Activated naive CD8-positive, alpha-beta T cell treated with anti-CD3 and anti-CD28 coated beads, Interleukin-2, amount 50 U/mL, for 16 hours (primary cell): Measurements from ENCODE around the gene MPRIP.
"Not testable (repeated sequence)": the region's sequence is repeated elsewhere in the genome, so short reads cannot be mapped to it uniquely, and the experiment has no call there.

Experiments used
- DNase-seq: peaks from one replicate; pipeline ENCODE4 v3.0.0-alpha.2; 2020; ENCODE audit warnings: low read depth, low spot score

Gene MPRIP

GRCh38 chr17:17183744-17184143 is 141.5 kb downstream of the MPRIP start:
- no peak for DNase-seq

DNA sequence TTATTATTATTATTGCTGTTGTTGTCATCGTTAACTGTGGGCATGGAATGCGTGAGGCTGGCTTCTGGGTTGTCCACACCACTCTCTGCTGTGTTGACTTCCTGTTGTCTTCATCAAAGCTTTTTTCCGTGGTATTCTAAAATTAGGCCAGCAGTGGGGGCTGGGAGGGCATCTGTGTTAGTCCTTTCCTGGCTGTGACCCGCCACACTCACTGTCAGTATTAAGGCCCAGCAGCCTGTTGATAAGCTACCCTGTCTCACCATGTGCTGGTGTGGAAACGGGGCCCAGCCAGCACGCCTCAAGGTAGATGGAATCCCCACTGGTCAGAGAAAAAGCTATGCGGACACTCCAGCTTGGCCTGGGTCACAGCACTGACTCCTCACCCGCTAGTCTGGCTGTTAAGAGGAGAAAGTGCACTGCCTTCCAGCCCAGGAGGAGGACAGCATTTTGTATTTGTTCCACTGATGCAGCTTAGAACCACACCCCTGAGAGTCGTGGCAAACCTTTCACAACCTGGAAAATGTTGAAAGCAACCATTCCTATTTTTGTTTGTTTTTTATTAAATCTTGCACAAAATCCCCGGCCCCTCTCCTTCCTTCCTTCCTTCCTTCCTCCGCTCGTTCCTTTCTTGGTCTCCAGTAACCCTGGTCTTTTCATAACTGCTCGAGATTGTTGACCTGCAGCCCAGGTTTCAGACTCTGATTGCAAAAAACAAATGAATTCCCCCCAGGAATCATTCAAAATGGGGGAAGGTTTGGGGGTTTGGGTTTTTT is 142.9 kb downstream of the MPRIP start:
- DNase-seq, result not testable (repeated sequence)

DNA sequence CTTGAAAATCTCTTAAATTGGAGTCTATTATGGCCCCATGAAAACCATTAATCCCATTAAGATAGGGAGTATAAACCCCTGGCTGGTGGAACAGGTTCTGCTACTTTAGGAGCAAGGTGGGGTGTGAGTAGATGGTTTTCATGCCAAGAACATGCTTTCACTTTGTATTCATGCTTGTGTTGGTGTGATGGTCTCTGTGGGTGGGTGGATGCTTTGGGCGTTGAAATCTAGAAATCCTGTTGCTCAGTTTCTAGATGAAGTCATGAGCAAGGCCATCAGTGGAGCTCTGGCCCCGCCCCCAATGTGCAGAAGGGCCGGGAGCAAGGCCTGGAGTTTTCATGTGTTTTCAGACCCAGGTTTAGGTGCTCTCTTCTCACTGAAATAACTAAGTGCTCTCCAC is 143.8 kb downstream of the MPRIP start:
- DNase-seq, result peak; percentile 32

DNA sequence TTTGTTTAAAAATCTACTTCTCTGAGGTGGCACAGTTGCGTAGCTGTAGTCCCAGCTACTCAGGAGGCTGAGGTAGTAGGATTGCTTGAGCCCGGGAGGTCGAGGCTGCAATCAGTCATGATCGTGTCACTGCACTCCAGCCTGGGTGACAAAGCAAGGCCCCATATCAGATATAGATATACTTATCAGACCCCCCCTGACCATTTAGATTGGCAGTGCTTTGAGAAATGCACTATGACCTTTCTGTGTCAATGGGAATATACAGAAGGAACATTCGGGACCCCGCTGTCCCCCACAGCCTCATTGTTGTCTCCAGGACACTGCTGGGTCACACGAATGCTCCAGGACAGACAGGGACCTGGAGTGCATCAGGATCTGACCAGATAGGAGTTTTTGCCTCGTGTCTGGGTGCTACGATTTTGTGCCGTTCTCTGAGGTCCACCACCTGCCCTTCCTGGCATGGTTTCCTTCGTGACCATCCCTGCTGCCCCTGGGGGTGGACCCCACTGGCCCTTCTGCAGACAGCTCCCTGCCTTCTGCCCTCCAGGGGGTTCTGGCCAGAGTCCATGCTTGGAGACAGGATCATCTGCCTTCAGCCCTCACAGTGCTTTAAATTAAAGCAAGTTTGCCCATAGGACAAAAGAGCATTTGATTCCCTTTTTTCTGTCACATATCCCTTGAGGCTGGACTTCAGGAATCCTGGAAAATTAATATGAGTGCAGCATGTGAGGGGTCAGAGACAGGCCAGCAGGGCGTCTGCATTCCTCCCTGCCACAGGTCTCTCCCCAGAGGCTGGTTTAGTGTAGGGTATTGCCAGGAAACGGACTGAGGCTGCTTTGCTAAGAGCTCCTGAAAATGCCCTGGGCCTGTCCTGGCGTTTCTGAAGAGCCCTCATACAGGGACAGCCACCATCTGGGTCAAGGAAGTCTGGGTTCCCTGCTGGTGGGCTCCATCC is 144.6 kb downstream of the MPRIP start:
- DNase-seq, result no peak

DNA sequence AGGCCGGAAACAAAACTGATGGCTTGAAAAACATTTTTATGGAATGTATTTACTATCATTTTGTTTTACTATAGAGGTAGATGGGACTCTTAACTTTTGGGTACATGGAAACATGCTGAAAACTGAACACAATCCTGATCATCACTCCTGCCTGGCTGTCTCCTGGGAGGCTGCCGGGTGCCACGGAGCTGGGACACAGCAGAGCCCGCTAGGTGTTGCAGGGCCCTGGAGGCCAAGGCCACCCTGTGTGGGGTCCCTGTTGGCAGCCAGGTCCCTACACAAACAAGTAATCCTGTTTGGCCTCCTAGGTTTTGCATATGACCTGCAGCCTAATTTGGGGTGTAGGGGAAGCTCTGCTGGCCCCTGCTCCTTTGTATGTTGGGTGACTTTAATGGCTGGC is 146.3 kb downstream of the MPRIP start:
- no peak for DNase-seq

- DNase-seq, result no peak
Observed at GRCh38 chr17:17189559-17189958, 147.3 kb downstream of the MPRIP start.

- no peak for DNase-seq
Observed at GRCh38 chr17:17190188-17190587, 147.9 kb downstream of the MPRIP start.

- no peak for DNase-seq
Observed at GRCh38 chr17:17191346-17191792, 149.1 kb downstream of the MPRIP start.

GRCh38 chr17:17191961-17192381 is 149.7 kb downstream of the MPRIP start:
- DNase-seq, result no peak

GRCh38 chr17:17195466-17195865 is 153.2 kb downstream of the MPRIP start:
- not testable (repeated sequence) for DNase-seq

DNA sequence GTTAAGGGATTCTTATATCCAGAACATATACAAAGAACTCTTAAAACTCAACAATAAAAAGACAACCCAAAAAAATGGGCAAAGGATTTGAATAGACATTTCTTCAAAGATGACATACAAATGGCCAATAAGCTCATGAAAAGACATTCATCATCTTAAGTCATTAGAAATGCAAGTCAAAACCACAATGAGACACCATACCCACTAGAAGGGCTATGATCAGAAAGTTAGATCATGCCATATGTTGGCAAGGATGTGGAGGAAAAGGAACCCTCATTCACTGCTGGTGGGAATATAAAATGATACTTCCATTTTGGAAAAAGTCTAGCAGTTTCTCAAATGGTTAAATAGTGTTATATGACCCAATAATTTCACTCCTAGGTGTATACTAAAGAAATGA is 154.5 kb downstream of the MPRIP start:
- no peak for DNase-seq

DNA sequence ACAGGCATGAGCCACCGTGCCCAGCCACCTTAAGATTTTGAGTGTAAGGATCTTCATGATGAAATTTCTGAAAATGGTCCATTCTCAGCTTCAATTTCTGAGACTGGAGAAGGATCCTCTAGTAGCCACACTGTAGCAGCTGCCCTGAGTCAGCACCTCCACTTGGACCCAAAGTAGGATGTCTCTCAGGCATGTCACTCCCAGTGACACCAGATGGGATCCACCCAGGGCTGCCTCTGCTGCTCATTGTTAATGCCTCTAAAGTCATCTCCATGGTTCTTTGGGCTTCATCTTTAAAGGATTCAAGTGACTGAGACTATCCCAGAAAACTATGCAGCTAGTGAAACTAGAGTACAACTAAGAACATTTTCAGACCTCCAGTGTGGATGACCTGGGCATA is 156.0 kb downstream of the MPRIP start:
- DNase-seq, result no peak

DNA sequence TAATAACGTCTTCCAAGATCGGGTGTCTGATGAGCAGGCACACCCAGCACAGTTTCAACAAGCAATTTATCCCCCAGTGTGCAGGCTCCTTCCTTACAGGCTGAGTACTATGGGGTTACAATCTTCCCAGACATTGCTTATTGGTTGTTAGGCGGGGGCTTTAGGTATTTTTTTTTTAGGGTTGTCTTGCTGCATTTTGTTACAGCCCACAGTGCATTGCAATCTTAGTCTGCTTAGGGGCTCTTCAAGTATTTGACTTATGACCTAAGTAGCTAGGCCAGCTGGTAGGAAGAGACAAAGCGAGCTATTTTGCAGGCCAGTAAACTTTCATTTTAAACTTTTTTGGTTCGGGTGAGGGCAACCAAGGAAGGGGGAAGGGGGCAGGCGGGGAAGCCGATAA is 158.1 kb downstream of the MPRIP start:
- no peak for DNase-seq

- no peak for DNase-seq
Observed at GRCh38 chr17:17200831-17201230, 158.6 kb downstream of the MPRIP start.

DNA sequence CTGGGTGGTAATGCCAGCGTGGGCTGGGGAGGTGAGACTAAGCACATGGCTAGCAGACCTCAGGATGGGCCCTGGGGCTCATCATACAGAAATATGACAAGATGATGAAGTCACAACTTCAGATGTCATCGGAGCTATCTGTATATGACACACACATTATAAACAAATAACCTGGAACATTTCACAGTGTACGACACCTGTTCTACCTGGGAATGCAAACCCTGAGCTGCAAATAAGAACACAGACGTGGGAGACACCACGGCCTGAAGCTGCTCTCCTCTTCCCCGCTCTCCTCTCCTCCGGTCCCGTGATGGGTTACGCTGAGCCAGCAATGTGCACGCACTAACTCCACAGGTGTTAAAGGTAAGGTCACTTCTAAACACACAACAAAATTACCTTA is 159.0 kb downstream of the MPRIP start:
- no peak for DNase-seq

DNA sequence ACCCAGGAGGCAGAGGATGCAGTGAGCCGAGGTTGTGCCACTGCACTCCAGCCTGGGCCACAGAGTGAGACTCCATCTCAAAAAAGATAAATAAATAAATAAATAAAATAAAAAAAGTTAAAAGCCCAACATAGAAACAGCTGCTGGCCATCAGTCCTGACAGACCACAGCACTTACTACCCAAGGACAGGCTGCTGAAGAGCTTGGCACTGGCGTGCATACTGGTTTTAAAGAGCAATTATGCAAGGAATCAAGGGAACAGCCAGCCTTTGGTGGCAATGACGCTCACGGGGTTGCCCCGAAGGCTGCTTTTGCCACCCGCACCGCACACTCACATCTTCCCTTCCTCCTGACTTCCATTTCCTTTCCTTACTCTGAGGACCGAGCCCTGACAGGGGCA is 159.7 kb downstream of the MPRIP start:
- DNase-seq, result no peak

- DNase-seq, result no peak
Observed at GRCh38 chr17:17203173-17203730, 161.0 kb downstream of the MPRIP start.

DNA sequence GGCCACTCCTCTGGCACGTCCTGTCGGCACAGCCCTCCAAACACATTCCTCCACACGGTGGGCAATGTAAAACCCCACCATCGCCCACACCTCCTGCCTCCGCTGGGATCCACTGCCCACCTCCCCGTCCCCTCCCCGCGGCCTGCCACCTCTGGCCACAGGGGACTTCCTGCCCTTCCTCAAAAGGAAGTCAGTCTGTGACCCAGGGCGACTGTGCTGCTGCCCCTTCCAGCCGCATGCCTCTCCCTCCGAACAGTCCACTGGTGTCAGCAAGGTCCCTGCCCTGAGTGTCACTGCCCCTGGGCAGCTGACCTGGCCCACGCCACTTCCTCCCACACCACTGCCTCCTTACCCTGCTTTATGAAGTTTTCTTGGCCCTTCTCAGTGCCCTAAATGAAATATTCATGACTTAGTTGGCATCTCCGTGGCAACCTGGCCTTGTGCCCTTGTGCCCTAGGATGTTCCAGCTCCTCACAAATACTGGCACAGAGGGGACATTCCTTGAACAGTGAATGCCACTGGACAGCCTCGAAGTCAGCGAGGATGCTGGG is 161.9 kb downstream of the MPRIP start:
- DNase-seq, result no peak

DNA sequence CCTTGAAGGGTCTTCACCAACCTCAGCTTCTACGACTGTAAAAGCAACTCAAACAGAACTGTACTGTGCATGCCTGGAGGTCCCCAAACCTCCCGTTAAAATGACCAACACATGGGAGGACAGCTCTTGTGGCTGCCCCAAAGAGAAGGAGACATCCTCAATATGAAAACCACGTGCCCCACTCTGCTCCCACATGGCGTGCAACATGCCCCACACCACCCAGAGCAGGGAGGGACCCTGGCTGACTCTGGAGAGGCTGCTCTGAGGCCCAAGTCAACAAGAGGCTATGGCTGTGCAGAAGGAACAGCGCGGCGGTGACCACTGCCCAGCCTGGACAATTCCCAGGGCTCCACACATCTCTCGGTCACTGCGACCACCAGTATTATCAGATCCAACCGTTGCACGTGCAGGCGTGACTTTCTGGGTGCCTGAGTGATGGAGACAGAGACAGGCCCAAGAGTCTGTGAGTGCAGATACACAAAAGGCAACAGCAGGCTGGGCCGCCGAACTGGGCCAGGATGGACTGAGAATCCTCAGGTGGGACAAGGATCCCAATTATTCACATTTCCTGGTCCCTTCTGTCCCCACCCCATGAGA is 162.5 kb downstream of the MPRIP start:
- no peak for DNase-seq

GRCh38 chr17:17205368-17206123 is 163.3 kb downstream of the MPRIP start:
- peak; percentile 34 for DNase-seq
